Measurements from ENCODE around the gene TINAG.

The TINAG gene

DNA sequence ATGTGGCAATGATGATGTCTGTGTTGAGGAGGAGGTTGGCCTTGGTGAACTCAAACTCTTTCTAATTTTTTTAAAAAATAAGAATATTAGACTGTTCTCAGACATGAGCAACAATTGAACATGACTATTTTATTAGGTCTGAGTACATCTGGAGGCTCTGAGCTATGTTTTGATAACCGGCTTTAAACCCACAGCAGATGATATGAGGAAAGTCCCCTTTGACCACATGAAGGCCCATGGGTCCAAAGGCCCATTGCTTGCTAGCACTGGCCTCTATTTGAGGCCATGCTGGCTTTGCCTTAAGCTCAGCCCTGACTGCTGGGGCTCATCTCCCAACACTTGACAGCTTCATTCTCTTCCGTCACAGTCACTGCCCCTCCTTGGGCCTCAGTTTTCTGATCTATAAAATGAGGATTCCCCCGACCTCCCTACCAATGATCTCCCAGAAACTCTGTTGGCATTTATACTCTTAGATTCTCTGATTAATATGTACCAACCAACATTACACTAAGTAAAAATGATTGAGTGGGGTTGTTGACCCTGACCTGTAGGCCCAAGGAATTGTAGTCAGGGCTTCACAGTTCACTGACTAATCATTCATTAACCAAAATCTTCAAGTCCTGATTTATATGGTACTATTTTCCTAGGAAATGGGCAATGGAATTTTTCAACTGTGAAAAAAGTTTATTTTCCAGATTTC is 23.9 kb upstream of the TINAG start:
- no peaks in the 10 kb centered on the region for H3K9me3 ChIP-seq (ENCODE audit: control insufficient read depth, insufficient read depth, low read length)
- no peak for DNase-seq (ENCODE audit: low read depth, low spot score)
- WGBS (ENCODE audit: insufficient coverage, insufficient read length) = no CpG with 5 or more reads among the region's 3 CpGs

DNA sequence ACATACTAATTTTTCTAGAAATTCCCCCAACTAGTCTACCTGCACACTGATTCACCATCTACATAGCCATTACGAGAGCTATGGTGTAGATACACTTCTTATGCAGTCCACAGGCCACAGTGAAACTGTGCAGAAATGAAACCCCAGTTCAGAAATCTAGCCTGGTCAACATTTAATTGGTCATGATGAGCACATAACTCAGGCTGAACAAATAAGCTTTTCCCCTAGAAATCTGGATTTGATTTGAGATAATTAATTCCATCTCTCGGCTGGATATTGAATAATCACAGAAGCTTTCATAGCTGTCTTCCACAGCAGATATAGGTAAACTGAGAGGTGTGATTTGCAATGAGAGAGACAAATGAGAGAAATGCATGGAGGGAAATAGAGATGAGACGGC is 22.6 kb upstream of the TINAG start:
- no peak for DNase-seq (ENCODE audit: low read depth, low spot score)
- no peaks in the 10 kb centered on the region for H3K27me3 ChIP-seq (ENCODE audit: control insufficient read depth, insufficient read depth, low read length)
- H3K4me3 ChIP-seq (ENCODE audit: low read length) = no peak overlapping the region
- H3K9me3 ChIP-seq (ENCODE audit: control insufficient read depth, insufficient read depth, low read length) = no peaks in the 10 kb centered on the region
- H3K4me1 ChIP-seq (ENCODE audit: control insufficient read depth, insufficient read depth, low read length) = no peaks in the 10 kb centered on the region; the same call in 1 of the 2 replicates
- WGBS (ENCODE audit: insufficient coverage, insufficient read length) = no CpG with 5 or more reads among the region's 3 CpGs
- no peaks in the 10 kb centered on the region for H3K36me3 ChIP-seq (ENCODE audit: control insufficient read depth, insufficient read depth, low read length)
- no peak overlapping the region for H3K27ac ChIP-seq (ENCODE audit: low read length)

More for the DNA sequence above, 23.9 kb upstream of the TINAG start:
- H3K36me3 ChIP-seq (ENCODE audit: control insufficient read depth, insufficient read depth, low read length) = no peaks in the 10 kb centered on the region
- no peak overlapping the region for H3K27ac ChIP-seq (ENCODE audit: low read length)
- no peaks in the 10 kb centered on the region; the same call in 1 of the 2 replicates for H3K4me1 ChIP-seq (ENCODE audit: control insufficient read depth, insufficient read depth, low read length)
- no peaks in the 10 kb centered on the region for H3K27me3 ChIP-seq (ENCODE audit: control insufficient read depth, insufficient read depth, low read length)
- no peak overlapping the region for H3K4me3 ChIP-seq (ENCODE audit: low read length)

DNA sequence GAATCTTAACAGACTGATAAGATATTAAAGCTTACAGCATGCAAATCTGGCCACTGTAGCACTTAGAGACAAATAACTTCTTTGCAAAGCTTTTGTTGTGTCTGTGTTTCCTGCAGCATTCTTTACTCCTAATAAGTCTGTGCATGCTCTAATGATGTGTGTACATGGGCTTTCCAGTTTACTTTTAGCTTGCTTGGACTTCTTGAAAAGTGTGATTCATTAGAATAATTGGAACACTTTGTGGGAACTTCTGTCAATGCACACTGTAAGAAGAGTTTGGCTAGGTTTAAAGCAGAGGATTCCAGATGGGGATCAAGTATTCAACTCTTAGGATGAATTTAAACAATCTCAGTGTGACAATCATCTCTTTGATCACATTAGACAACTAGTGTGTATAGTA is 22.1 kb upstream of the TINAG start:
- Histone ChIP-seq H3K27me3 (ENCODE audit: control insufficient read depth, insufficient read depth, low read length) (no peaks in the 10 kb centered on the region), H3K4me1 (ENCODE audit: control insufficient read depth, insufficient read depth, low read length) (no peaks in the 10 kb centered on the region; the same call in 1 of the 2 replicates), H3K9me3 (ENCODE audit: control insufficient read depth, insufficient read depth, low read length) (no peaks in the 10 kb centered on the region), H3K36me3 (ENCODE audit: control insufficient read depth, insufficient read depth, low read length) (no peaks in the 10 kb centered on the region), H3K4me3 (ENCODE audit: low read length) (no peak overlapping the region), H3K27ac (ENCODE audit: low read length) (no peak overlapping the region)
- DNase-seq (ENCODE audit: low read depth, low spot score) = no peak

DNA sequence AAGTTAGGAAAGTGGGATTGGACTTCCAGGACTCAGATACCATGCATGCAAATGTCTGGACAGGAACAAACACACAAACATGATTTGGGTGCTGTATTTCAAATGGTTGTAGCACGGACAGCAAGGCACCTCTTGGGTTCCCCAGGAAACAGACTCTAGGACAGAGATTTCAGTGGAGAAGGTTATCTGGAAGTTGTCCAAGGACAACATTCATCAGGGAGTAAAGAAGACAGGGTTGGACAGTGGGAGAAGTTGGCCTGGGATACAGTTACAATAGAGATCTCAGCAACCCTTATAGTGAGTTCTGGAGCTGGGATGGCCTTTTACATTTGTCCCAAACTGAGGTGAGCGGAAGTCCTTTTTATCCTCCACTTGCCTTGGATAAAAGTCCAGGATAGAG is 19.8 kb upstream of the TINAG start:
- Histone ChIP-seq H3K9me3 (ENCODE audit: control insufficient read depth, insufficient read depth, low read length) (no peaks in the 10 kb centered on the region), H3K27me3 (ENCODE audit: control insufficient read depth, insufficient read depth, low read length) (no peaks in the 10 kb centered on the region), H3K36me3 (ENCODE audit: control insufficient read depth, insufficient read depth, low read length) (no peaks in the 10 kb centered on the region), H3K4me3 (ENCODE audit: low read length) (no peak overlapping the region), H3K4me1 (ENCODE audit: control insufficient read depth, insufficient read depth, low read length) (no peaks in the 10 kb centered on the region; the same call in none of the 2 replicates), H3K27ac (ENCODE audit: low read length) (no peak overlapping the region)
- WGBS (ENCODE audit: insufficient coverage, insufficient read length) = no CpG with 5 or more reads among the region's 2 CpGs
- no peak for DNase-seq (ENCODE audit: low read depth, low spot score)

DNA sequence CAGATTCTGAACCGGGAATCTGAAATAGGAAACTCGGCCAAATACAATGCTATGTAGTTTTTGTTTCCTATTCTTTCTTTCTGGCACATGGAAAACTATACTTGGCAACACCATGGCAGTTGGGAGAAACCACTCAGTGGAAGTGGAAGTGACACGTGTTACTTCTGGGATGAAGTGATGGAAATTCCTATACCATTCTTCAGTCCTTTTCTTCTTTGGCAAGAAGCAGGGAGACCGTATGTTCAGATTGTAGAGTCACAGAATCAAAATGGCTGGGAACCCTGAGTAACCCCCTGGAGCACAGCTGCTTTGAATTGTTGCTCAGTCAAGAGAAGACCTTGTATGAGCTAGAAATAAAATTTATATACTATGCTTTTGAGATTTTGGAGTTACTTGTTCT is 18.8 kb upstream of the TINAG start:
- no peaks in the 10 kb centered on the region for H3K27me3 ChIP-seq (ENCODE audit: control insufficient read depth, insufficient read depth, low read length)
- no peak for DNase-seq (ENCODE audit: low read depth, low spot score)
- no CpG with 5 or more reads among the region's 4 CpGs for WGBS (ENCODE audit: insufficient coverage, insufficient read length)
- no peaks in the 10 kb centered on the region for H3K36me3 ChIP-seq (ENCODE audit: control insufficient read depth, insufficient read depth, low read length)
- H3K4me3 ChIP-seq (ENCODE audit: low read length) = no peak overlapping the region
- no peak overlapping the region for H3K27ac ChIP-seq (ENCODE audit: low read length)
- no peaks in the 10 kb centered on the region for H3K9me3 ChIP-seq (ENCODE audit: control insufficient read depth, insufficient read depth, low read length)
- H3K4me1 ChIP-seq (ENCODE audit: control insufficient read depth, insufficient read depth, low read length) = no peaks in the 10 kb centered on the region; the same call in none of the 2 replicates

DNA sequence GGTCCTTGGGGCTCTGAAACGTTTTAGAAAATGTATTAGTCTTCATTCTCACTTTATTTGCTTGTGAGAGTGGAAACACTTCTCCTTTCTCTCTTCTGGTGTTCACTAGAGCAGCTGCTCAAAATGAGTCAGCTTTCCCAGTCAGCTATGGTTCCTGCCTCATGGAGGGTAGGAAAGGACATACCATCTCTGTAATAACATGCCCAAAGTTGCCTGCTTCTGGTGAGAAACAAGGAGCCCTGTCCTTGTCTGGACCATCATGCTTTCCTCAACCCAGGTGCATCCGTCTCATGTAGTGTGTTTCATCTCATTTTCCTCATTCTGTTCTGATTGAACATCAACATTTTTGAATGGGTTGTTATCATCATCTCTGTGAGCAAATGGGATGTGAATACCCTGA is 17.1 kb upstream of the TINAG start:
- no peaks in the 10 kb centered on the region; the same call in none of the 2 replicates for H3K4me1 ChIP-seq (ENCODE audit: control insufficient read depth, insufficient read depth, low read length)
- no peaks in the 10 kb centered on the region for H3K9me3 ChIP-seq (ENCODE audit: control insufficient read depth, insufficient read depth, low read length)
- no peak overlapping the region for H3K4me3 ChIP-seq (ENCODE audit: low read length)
- DNase-seq (ENCODE audit: low read depth, low spot score) = no peak
- no peak overlapping the region for H3K27ac ChIP-seq (ENCODE audit: low read length)
- no peaks in the 10 kb centered on the region for H3K27me3 ChIP-seq (ENCODE audit: control insufficient read depth, insufficient read depth, low read length)
- WGBS (ENCODE audit: insufficient coverage, insufficient read length) = no CpG with 5 or more reads among the region's 2 CpGs
- no peaks in the 10 kb centered on the region for H3K36me3 ChIP-seq (ENCODE audit: control insufficient read depth, insufficient read depth, low read length)

DNA sequence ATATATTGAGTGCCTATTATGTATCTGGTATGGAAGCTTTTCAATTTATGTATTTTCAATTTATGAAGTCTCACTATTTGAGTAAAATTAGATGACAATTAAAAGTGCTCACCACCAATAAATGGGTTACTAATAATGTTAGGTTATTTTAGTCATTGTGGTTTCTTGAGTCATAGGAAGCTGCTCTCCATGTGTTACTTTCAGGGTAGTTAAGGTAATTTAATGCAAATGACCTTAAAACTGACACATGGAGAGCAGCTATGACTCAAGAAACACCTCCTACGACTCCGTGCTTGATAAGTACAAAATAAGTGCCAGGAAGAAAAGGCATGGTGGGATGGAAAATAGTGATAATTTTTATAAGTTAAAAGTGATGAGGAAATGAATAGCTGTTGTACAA is 16.5 kb upstream of the TINAG start:
- DNase-seq (ENCODE audit: low read depth, low spot score) = no peak
- no CpG with 5 or more reads among the region's 2 CpGs for WGBS (ENCODE audit: insufficient coverage, insufficient read length)
- Histone ChIP-seq H3K4me1 (ENCODE audit: control insufficient read depth, insufficient read depth, low read length) (no peaks in the 10 kb centered on the region; the same call in none of the 2 replicates), H3K36me3 (ENCODE audit: control insufficient read depth, insufficient read depth, low read length) (no peaks in the 10 kb centered on the region), H3K9me3 (ENCODE audit: control insufficient read depth, insufficient read depth, low read length) (no peaks in the 10 kb centered on the region), H3K27ac (ENCODE audit: low read length) (no peak overlapping the region), H3K27me3 (ENCODE audit: control insufficient read depth, insufficient read depth, low read length) (no peaks in the 10 kb centered on the region), H3K4me3 (ENCODE audit: low read length) (no peak overlapping the region)

DNA sequence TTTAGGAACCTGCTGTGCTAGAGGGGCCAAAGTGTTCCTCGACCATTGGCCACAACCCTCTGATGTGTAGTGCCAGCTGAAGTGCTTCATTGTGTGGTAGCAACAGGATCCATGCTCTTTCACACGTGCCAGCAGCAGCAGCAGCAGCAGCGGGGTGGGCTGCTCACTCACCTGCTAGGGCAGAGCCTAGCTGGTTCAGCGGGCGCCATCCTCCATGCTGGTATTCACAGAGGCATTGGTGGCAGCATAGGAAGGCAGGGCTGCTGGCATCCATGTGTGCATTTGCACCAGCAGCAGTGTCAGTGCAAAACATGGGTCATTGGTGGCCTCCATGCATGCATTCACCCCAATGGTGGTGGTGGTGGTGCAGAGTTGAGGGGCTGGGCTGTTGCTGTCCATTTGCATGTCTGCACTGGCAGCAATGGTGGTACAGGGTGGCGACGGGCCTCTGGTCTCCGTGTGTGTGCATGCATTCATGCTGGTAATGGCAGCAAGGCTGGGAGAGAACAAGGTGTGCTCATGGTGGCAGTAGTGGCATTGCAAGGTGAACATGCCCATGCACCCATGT is 13.2 kb upstream of the TINAG start:
- H3K4me1 ChIP-seq (ENCODE audit: control insufficient read depth, insufficient read depth, low read length) = no peaks in the 10 kb centered on the region; the same call in 1 of the 2 replicates
- no CpG with 5 or more reads among the region's 8 CpGs for WGBS (ENCODE audit: insufficient coverage, insufficient read length)

DNA sequence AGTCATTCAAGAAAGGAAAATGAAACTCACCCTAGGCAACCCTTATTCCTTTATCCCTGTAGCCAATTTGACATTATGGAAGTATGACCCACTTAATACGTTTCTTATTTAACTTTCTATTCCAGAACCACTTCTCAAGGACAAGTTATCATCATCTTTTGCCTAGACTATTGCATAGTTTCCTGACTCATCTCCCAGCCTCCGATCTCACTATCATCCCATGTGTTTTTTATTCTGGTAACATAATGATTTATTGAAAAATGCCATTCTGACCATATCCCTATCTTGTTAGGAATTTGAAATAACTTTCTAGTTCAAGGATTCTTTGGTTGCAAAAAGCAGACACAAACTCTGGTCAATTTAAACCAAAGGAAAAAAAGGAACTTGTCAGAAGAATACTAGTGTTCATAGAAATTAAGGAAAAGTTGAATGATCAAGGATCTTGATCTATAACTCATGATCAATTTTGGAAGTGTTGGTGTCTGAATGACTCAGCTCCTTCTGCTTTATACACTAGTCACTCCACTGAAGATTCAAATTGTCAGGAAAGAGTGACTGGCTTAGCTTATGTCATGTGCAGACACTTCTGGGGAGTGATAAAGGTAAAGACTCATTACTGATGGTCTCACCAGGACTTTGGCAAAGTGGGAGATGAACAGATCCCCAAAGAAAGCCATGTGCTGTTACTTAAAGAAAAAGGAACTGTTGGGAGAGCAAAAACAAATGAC is 8.5 kb upstream of the TINAG start:
- Histone ChIP-seq H3K27me3 (ENCODE audit: control insufficient read depth, insufficient read depth, low read length) (no peaks in the 10 kb centered on the region), H3K36me3 (ENCODE audit: control insufficient read depth, insufficient read depth, low read length) (no peaks in the 10 kb centered on the region), H3K27ac (ENCODE audit: low read length) (no peak overlapping the region), H3K4me1 (ENCODE audit: control insufficient read depth, insufficient read depth, low read length) (no peaks in the 10 kb centered on the region), H3K9me3 (ENCODE audit: control insufficient read depth, insufficient read depth, low read length) (no peaks in the 10 kb centered on the region), H3K4me3 (ENCODE audit: low read length) (no peak overlapping the region)
- no peak for DNase-seq (ENCODE audit: low read depth, low spot score)
- no CpG with 5 or more reads among the region's 2 CpGs for WGBS (ENCODE audit: insufficient coverage, insufficient read length)

More for the DNA sequence above, 13.2 kb upstream of the TINAG start:
- Histone ChIP-seq H3K27me3 (ENCODE audit: control insufficient read depth, insufficient read depth, low read length) (no peaks in the 10 kb centered on the region), H3K27ac (ENCODE audit: low read length) (no peak overlapping the region), H3K9me3 (ENCODE audit: control insufficient read depth, insufficient read depth, low read length) (no peaks in the 10 kb centered on the region), H3K36me3 (ENCODE audit: control insufficient read depth, insufficient read depth, low read length) (no peaks in the 10 kb centered on the region), H3K4me3 (ENCODE audit: low read length) (no peak overlapping the region)
- DNase-seq (ENCODE audit: low read depth, low spot score) = no peak

DNA sequence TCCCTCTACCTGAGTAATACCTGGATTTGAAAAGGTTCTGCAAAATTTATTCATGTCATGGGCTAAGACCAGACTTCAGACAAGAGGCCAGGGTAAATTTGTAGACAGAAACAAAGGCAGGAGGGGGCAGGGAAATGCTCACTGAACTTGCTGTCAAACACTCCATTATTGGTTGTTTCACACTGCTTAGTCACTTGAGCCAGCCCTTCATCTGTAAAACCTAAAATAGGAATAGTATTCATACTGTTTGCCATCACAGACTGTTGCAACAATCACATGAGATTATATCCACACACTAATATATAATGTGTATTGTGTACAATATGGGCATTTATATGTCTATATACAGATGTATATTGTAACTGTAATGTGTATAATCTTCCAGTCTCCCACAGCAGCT is 6.5 kb upstream of the TINAG start:
- no peak for DNase-seq (ENCODE audit: low read depth, low spot score)
- Histone ChIP-seq H3K4me1 (ENCODE audit: control insufficient read depth, insufficient read depth, low read length) (no peaks in the 10 kb centered on the region), H3K4me3 (ENCODE audit: low read length) (no peak overlapping the region), H3K9me3 (ENCODE audit: control insufficient read depth, insufficient read depth, low read length) (no peaks in the 10 kb centered on the region), H3K27me3 (ENCODE audit: control insufficient read depth, insufficient read depth, low read length) (no peaks in the 10 kb centered on the region), H3K36me3 (ENCODE audit: control insufficient read depth, insufficient read depth, low read length) (no peaks in the 10 kb centered on the region), H3K27ac (ENCODE audit: low read length) (no peak overlapping the region)
